ENCODE results near the gene UBAC2.

- no peak for TF ChIP-seq ZNF8 (CRISPR knock-in tag; IDR thresholded peaks at IDR 0.05)
- no peak for TF ChIP-seq ARNTL (CRISPR knock-in tag; IDR thresholded peaks at IDR 0.05; ENCODE audit: borderline replicate concordance, low read depth)
- TF ChIP-seq ESRRG (CRISPR knock-in tag; IDR thresholded peaks at IDR 0.05) = no peak
- no peak for TF ChIP-seq ZFP3 (CRISPR knock-in tag; IDR thresholded peaks at IDR 0.05)
- no peak for TF ChIP-seq OSR1 (CRISPR knock-in tag; IDR thresholded peaks at IDR 0.05)
- TF ChIP-seq TCF4 (CRISPR knock-in tag; IDR thresholded peaks at IDR 0.05; ENCODE audit: borderline replicate concordance) = no peak
Measured at GRCh38 chr13:99289271-99289670, 88.6 kb downstream of the UBAC2 start.
